ENCODE results near the gene EBF3.

DNA sequence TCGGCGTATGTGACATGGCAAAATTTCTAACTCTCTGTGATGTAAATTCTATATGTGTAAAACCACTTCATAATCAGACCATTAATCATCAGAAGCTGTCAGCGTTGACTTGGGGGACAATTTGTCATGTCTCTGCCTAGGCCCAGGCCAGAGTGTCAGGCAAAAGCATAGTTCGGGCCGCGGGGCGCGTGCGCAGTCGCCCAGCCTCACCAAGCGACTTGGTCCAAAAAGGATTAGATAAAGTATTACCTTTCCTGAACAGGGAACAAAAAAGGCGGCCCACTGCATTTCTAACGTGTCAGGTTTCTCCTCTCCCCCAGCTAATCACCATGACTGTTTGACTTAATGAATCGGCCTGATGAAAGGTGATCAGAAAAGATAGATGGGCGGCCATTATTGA, 114.2 kb downstream of the EBF3 start:
- TF ChIP-seq, protein P1, sequence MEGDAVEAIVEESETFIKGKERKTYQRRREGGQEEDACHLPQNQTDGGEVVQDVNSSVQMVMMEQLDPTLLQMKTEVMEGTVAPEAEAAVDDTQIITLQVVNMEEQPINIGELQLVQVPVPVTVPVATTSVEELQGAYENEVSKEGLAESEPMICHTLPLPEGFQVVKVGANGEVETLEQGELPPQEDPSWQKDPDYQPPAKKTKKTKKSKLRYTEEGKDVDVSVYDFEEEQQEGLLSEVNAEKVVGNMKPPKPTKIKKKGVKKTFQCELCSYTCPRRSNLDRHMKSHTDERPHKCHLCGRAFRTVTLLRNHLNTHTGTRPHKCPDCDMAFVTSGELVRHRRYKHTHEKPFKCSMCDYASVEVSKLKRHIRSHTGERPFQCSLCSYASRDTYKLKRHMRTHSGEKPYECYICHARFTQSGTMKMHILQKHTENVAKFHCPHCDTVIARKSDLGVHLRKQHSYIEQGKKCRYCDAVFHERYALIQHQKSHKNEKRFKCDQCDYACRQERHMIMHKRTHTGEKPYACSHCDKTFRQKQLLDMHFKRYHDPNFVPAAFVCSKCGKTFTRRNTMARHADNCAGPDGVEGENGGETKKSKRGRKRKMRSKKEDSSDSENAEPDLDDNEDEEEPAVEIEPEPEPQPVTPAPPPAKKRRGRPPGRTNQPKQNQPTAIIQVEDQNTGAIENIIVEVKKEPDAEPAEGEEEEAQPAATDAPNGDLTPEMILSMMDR (IDR thresholded peaks at IDR 0.05): no peak
- no peak for TF ChIP-seq POLR2A (IDR thresholded peaks at IDR 0.05)
